SK-N-SH treated with all-trans-retinoic acid at 6 μM for 48 hours (cell line): ENCODE data around the gene CRYBA1.

Experiments used
- ATAC-seq: fragments of 200-7000 bp; cut with Tn5 transposase; 3 replicates; pipeline ENCODE4 v1.9.1; 2020; ENCODE audit warnings: mild to moderate bottlenecking, moderate library complexity
- ARNTL ChIP-seq: fragments of 450-650 bp; formaldehyde crosslinking; IDR thresholded peaks from 2 replicates; pipeline ENCODE4 v1.5.0; 2020; ENCODE audit warnings: low read depth, mild to moderate bottlenecking, moderate library complexity, borderline replicate concordance
- BACH2 ChIP-seq: fragments of 250-450 bp; sonication (Bioruptor Pico); IDR thresholded peaks from 2 replicates; pipeline ENCODE4 v1.9.0; 2021; ENCODE audit warnings: mild to moderate bottlenecking, borderline replicate concordance
- CREB5 ChIP-seq: fragments of 250-450 bp; sonication (Bioruptor Pico); IDR thresholded peaks from 2 replicates; pipeline ENCODE4 v1.5.1; 2020; ENCODE audit warnings: low read depth, mild to moderate bottlenecking, moderate library complexity
- CSDC2 ChIP-seq: fragments of 250-450 bp; sonication (Bioruptor Pico); IDR thresholded peaks from 2 replicates; pipeline ENCODE4 v1.5.0; 2020; ENCODE audit warnings: mild to moderate bottlenecking, moderate library complexity
- CSRNP3 ChIP-seq: fragments of 250-450 bp; sonication (Bioruptor Pico); IDR thresholded peaks from 2 replicates; pipeline ENCODE4 v1.5.1; 2021; ENCODE audit warnings: mild to moderate bottlenecking, moderate library complexity
- ESRRG ChIP-seq: fragments of 250-450 bp; sonication (Bioruptor Pico); IDR thresholded peaks from 2 replicates; pipeline ENCODE4 v1.6.1; 2021; ENCODE audit warnings: mild to moderate bottlenecking
- GLIS3 ChIP-seq: fragments of 250-450 bp; sonication (Bioruptor Pico); IDR thresholded peaks from 2 replicates; pipeline ENCODE4 v1.5.0; 2020; ENCODE audit warnings: mild to moderate bottlenecking, moderate library complexity
- ISL1 ChIP-seq: fragments of 250-450 bp; sonication (Bioruptor Pico); IDR thresholded peaks from 2 replicates; pipeline ENCODE4 v2.1.2; 2022; ENCODE audit warnings: mild to moderate bottlenecking, moderate library complexity
- OSR1 ChIP-seq: fragments of 250-450 bp; sonication (Bioruptor Pico); IDR thresholded peaks from 2 replicates; pipeline ENCODE4 v1.8.0; 2022; ENCODE audit warnings: moderate library complexity, mild to moderate bottlenecking, inconsistent platforms
- PATZ1 ChIP-seq: fragments of 250-450 bp; sonication (Bioruptor Pico); IDR thresholded peaks from 2 replicates; pipeline ENCODE4 v1.8.0; 2020; ENCODE audit warnings: mild to moderate bottlenecking, moderate library complexity, borderline replicate concordance
- POU6F1 ChIP-seq: fragments of 250-450 bp; sonication (Bioruptor Pico); IDR thresholded peaks from 2 replicates; pipeline ENCODE4 v1.8.0; 2021; ENCODE audit warnings: low read depth, mild to moderate bottlenecking, moderate library complexity, borderline replicate concordance
- RARB ChIP-seq: fragments of 250-450 bp; sonication (Bioruptor Pico); IDR thresholded peaks from 2 replicates; pipeline ENCODE4 v1.8.0; 2021; ENCODE audit warnings: mild to moderate bottlenecking, moderate library complexity
- SNAI2 ChIP-seq: fragments of 250-450 bp; sonication (Bioruptor Pico); IDR thresholded peaks from 2 replicates; pipeline ENCODE4 v1.5.0; 2020; ENCODE audit warnings: mild to moderate bottlenecking, moderate library complexity
- TCF4 ChIP-seq: fragments of 250-450 bp; sonication (Bioruptor Pico); IDR thresholded peaks from 2 replicates; pipeline ENCODE4 v1.8.0; 2021; ENCODE audit warnings: mild to moderate bottlenecking, moderate library complexity, borderline replicate concordance
- TOX ChIP-seq: fragments of 250-450 bp; sonication (Bioruptor Pico); IDR thresholded peaks from 2 replicates; pipeline ENCODE4 v1.8.0; 2021; ENCODE audit warnings: mild to moderate bottlenecking, moderate library complexity, borderline replicate concordance
- ZC3H10 ChIP-seq: fragments of 250-450 bp; sonication (Bioruptor Pico); IDR thresholded peaks from 2 replicates; pipeline ENCODE4 v1.5.1; 2021; ENCODE audit warnings: mild to moderate bottlenecking, moderate library complexity
- ZFP3 ChIP-seq: fragments of 250-450 bp; sonication (Bioruptor Pico); IDR thresholded peaks from 2 replicates; pipeline ENCODE4 v1.5.0; 2020; ENCODE audit warnings: mild to moderate bottlenecking, moderate library complexity
- ZFP30 ChIP-seq: fragments of 450-650 bp; formaldehyde crosslinking; IDR thresholded peaks from 2 replicates; pipeline ENCODE4 v1.5.0; 2022; ENCODE audit warnings: mild to moderate bottlenecking, moderate library complexity
- ZNF70 ChIP-seq: fragments of 450-650 bp; formaldehyde crosslinking; IDR thresholded peaks from 2 replicates; pipeline ENCODE4 v1.5.0; 2020; ENCODE audit warnings: mild to moderate bottlenecking, moderate library complexity
- ZNF8 ChIP-seq: fragments of 450-650 bp; formaldehyde crosslinking; IDR thresholded peaks from 2 replicates; pipeline ENCODE4 v1.5.0; 2020; ENCODE audit warnings: mild to moderate bottlenecking, moderate library complexity
- TF ChIP-seq, protein P1 (sequence below): fragments of 250-450 bp; sonication (Bioruptor Pico); IDR thresholded peaks from 2 replicates; pipeline ENCODE4 v1.5.0; 2020; ENCODE audit warnings: mild to moderate bottlenecking, moderate library complexity

CRYBA1 gene

GRCh38 chr17:29216181-29216580, 30.5 kb upstream of the CRYBA1 start:
- no peak for ATAC-seq
- TF ChIP-seq SNAI2 (CRISPR knock-in tag) (no peak), ESRRG (CRISPR knock-in tag) (no peak), TOX (CRISPR knock-in tag) (no peak), RARB (no peak), OSR1 (CRISPR knock-in tag) (no peak), ISL1 (no peak), CREB5 (no peak), ZNF70 (CRISPR knock-in tag) (no peak), ZFP3 (CRISPR knock-in tag) (no peak)

DNA sequence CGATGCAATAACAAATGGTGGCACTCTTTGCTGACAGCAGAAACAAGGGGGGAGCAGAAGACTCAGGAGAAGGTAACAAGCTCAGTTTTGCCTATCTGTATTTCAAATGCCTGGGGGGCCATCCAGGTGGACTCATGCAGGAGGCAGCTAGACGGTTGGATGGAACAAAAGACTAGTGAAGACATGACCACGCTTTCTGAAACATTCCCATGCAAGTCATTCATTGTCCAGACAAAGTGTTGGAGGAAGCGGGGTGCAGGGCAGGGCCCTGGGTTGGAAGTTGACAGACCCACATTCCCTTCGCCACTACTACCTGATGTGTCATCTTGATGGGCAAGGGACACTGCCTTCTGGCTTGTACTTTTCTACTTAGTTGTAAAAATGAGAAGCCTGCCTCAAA, 29.8 kb upstream of the CRYBA1 start:
- ATAC-seq, result no peak
- TF ChIP-seq ZFP30 (CRISPR knock-in tag) (no peak), SNAI2 (CRISPR knock-in tag) (no peak), TOX (CRISPR knock-in tag) (no peak), ZNF8 (no peak), POU6F1 (CRISPR knock-in tag) (no peak), ESRRG (CRISPR knock-in tag) (no peak), ZFP3 (CRISPR knock-in tag) (no peak), CSRNP3 (CRISPR knock-in tag) (no peak), OSR1 (CRISPR knock-in tag) (no peak), ARNTL (CRISPR knock-in tag) (no peak), TCF4 (no peak), ZNF70 (CRISPR knock-in tag) (no peak), ZC3H10 (no peak), PATZ1 (CRISPR knock-in tag) (no peak), GLIS3 (CRISPR knock-in tag) (no peak), CSDC2 (CRISPR knock-in tag) (no peak), RARB (no peak), CREB5 (no peak), BACH2 (CRISPR knock-in tag) (no peak)
- TF ChIP-seq, protein P1, sequence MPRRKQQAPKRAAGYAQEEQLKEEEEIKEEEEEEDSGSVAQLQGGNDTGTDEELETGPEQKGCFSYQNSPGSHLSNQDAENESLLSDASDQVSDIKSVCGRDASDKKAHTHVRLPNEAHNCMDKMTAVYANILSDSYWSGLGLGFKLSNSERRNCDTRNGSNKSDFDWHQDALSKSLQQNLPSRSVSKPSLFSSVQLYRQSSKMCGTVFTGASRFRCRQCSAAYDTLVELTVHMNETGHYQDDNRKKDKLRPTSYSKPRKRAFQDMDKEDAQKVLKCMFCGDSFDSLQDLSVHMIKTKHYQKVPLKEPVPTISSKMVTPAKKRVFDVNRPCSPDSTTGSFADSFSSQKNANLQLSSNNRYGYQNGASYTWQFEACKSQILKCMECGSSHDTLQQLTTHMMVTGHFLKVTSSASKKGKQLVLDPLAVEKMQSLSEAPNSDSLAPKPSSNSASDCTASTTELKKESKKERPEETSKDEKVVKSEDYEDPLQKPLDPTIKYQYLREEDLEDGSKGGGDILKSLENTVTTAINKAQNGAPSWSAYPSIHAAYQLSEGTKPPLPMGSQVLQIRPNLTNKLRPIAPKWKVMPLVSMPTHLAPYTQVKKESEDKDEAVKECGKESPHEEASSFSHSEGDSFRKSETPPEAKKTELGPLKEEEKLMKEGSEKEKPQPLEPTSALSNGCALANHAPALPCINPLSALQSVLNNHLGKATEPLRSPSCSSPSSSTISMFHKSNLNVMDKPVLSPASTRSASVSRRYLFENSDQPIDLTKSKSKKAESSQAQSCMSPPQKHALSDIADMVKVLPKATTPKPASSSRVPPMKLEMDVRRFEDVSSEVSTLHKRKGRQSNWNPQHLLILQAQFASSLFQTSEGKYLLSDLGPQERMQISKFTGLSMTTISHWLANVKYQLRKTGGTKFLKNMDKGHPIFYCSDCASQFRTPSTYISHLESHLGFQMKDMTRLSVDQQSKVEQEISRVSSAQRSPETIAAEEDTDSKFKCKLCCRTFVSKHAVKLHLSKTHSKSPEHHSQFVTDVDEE (CRISPR knock-in tag), result no peak
